ENCODE data around the gene TFEC. TPM values are rescaled to one million over a fixed set of nuclear protein-coding genes. Genes with fewer than 3 reads are reported as not detected.
"Not testable (repeated sequence)": the region's sequence is repeated elsewhere in the genome, so short reads cannot be mapped to it uniquely, and the experiment has no call there.

TFEC gene
- total RNA-seq, result not detected

GRCh38 chr7:116030651-116031276 lies at the start of gene TFEC:
TFEC (minus strand) TSS chr7:116030763; CDS start chr7:115984441, 46,322 bp downstream.
- CTCF ChIA-PET, result interaction anchor here (0.6 kb wide), 1 partner anchor 1798 kb away, joined by 3 read pairs; no protein-coding TSS in a partner anchor
- intact Hi-C loops (cut with DNase I, micrococcal nuclease), result no loop called here
- H3K4me1 Mint-ChIP-seq, result no peaks in the 10 kb centered on the region
- no peaks in the 10 kb centered on the region for H3K36me3 Mint-ChIP-seq (ENCODE audit: low read depth)
- no peak within 1 kb of the TSS for H3K4me3 Mint-ChIP-seq
- POLR2A ChIA-PET, result no interaction called here
- ATAC-seq, result no peak
- H3K9me3 Mint-ChIP-seq (ENCODE audit: low read depth), result no peaks in the 10 kb centered on the region
- no peak for DNase-seq
- peaks cover 13% of the 10 kb centered on the region for H3K27me3 Mint-ChIP-seq
- H3K27ac Mint-ChIP-seq, result no peak within 1 kb of the TSS

- POLR2A ChIA-PET, result no interaction called here
- no peak for DNase-seq
- Mint-ChIP-seq H3K9me3 (ENCODE audit: low read depth) (no peaks in the 10 kb centered on the region), H3K27me3 (no peaks in the 10 kb centered on the region), H3K4me3 (no peak overlapping the region), H3K27ac (no peak overlapping the region), H3K4me1 (no peaks in the 10 kb centered on the region), H3K36me3 (ENCODE audit: low read depth) (no peaks in the 10 kb centered on the region)
- intact Hi-C loops (cut with DNase I, micrococcal nuclease), result no loop called here
- CTCF ChIA-PET, result no interaction called here
- ATAC-seq, result no peak
These were observed 45.0 kb upstream of the TFEC start for GRCh38 chr7:116075351-116076145.

GRCh38 chr7:116071629-116072028 lies 41.1 kb upstream of the TFEC start:
- Mint-ChIP-seq H3K36me3 (ENCODE audit: low read depth) (no peaks in the 10 kb centered on the region), H3K4me3 (no peak overlapping the region), H3K27me3 (no peaks in the 10 kb centered on the region), H3K9me3 (ENCODE audit: low read depth) (no peaks in the 10 kb centered on the region), H3K27ac (no peak overlapping the region), H3K4me1 (no peaks in the 10 kb centered on the region)
- ChIA-PET CTCF (no interaction called here), POLR2A (no interaction called here)
- DNase-seq (no peak), ATAC-seq (no peak)
- intact Hi-C loops (cut with DNase I, micrococcal nuclease), result no loop called here

- H3K9me3 Mint-ChIP-seq (ENCODE audit: low read depth), result no peaks in the 10 kb centered on the region
- DNase-seq (no peak), ATAC-seq (no peak)
- no peak overlapping the region for H3K4me3 Mint-ChIP-seq
- ChIA-PET POLR2A (no interaction called here), CTCF (no interaction called here)
- no peaks in the 10 kb centered on the region for H3K36me3 Mint-ChIP-seq (ENCODE audit: low read depth)
- H3K27me3 Mint-ChIP-seq, result no peaks in the 10 kb centered on the region
- intact Hi-C loops (cut with DNase I, micrococcal nuclease), result no loop called here
- no peaks in the 10 kb centered on the region for H3K4me1 Mint-ChIP-seq
- H3K27ac Mint-ChIP-seq, result no peak overlapping the region
These were observed 33.6 kb upstream of the TFEC start for GRCh38 chr7:116064179-116064578.

GRCh38 chr7:116062666-116063065 lies 32.1 kb upstream of the TFEC start:
- no peaks in the 10 kb centered on the region for H3K9me3 Mint-ChIP-seq (ENCODE audit: low read depth)
- H3K4me3 Mint-ChIP-seq, result no peak overlapping the region
- DNase-seq (no peak), ATAC-seq (no peak)
- intact Hi-C loops (cut with DNase I, micrococcal nuclease), result no loop called here
- no peaks in the 10 kb centered on the region for H3K36me3 Mint-ChIP-seq (ENCODE audit: low read depth)
- no peak overlapping the region for H3K27ac Mint-ChIP-seq
- POLR2A ChIA-PET, result no interaction called here
- H3K27me3 Mint-ChIP-seq, result no peaks in the 10 kb centered on the region
- no peaks in the 10 kb centered on the region for H3K4me1 Mint-ChIP-seq
- CTCF ChIA-PET, result no interaction called here

GRCh38 chr7:116052006-116052405 lies 21.4 kb upstream of the TFEC start:
- ChIA-PET CTCF (no interaction called here), POLR2A (no interaction called here)
- H3K27me3 Mint-ChIP-seq, result no peaks in the 10 kb centered on the region
- H3K36me3 Mint-ChIP-seq (ENCODE audit: low read depth), result no peaks in the 10 kb centered on the region
- ATAC-seq, result no peak
- no peaks in the 10 kb centered on the region for H3K4me1 Mint-ChIP-seq
- intact Hi-C loops (cut with DNase I, micrococcal nuclease), result no loop called here
- no peak overlapping the region for H3K27ac Mint-ChIP-seq
- no peak for DNase-seq
- peaks cover 4% of the 10 kb centered on the region for H3K9me3 Mint-ChIP-seq (ENCODE audit: low read depth)
- H3K4me3 Mint-ChIP-seq, result no peak overlapping the region

GRCh38 chr7:116047261-116047660 lies 16.7 kb upstream of the TFEC start:
- intact Hi-C loops (cut with DNase I, micrococcal nuclease); DNase-seq; CTCF ChIA-PET; H3K4me3 Mint-ChIP-seq; H3K4me1 Mint-ChIP-seq; H3K9me3 Mint-ChIP-seq (ENCODE audit: low read depth); H3K27me3 Mint-ChIP-seq; H3K27ac Mint-ChIP-seq; H3K36me3 Mint-ChIP-seq (ENCODE audit: low read depth); POLR2A ChIA-PET; ATAC-seq: not testable (repeated sequence)

- ATAC-seq (no peak), DNase-seq (no peak)
- ChIA-PET CTCF (no interaction called here), POLR2A (no interaction called here)
- H3K9me3 Mint-ChIP-seq (ENCODE audit: low read depth), result peaks cover 3% of the 10 kb centered on the region
- no peak overlapping the region for H3K27ac Mint-ChIP-seq
- H3K4me3 Mint-ChIP-seq, result no peak overlapping the region
- H3K4me1 Mint-ChIP-seq, result no peaks in the 10 kb centered on the region
- H3K27me3 Mint-ChIP-seq, result no peaks in the 10 kb centered on the region
- no peaks in the 10 kb centered on the region for H3K36me3 Mint-ChIP-seq (ENCODE audit: low read depth)
- intact Hi-C loops (cut with DNase I, micrococcal nuclease), result no loop called here
These were observed 15.0 kb upstream of the TFEC start for GRCh38 chr7:116045532-116045931.

- Mint-ChIP-seq H3K4me3 (no peak overlapping the region), H3K27ac (no peak overlapping the region), H3K9me3 (ENCODE audit: low read depth) (peaks cover 2% of the 10 kb centered on the region), H3K4me1 (no peaks in the 10 kb centered on the region), H3K36me3 (ENCODE audit: low read depth) (no peaks in the 10 kb centered on the region), H3K27me3 (peaks cover 3% of the 10 kb centered on the region)
- intact Hi-C loops (cut with DNase I, micrococcal nuclease), result no loop called here
- no peak for ATAC-seq
- ChIA-PET CTCF (interaction anchor here (1.1 kb wide), 1 partner anchor 43 kb away, joined by 3 read pairs; no protein-coding TSS in a partner anchor), POLR2A (no interaction called here)
- DNase-seq, result no peak
These were observed 11.1 kb upstream of the TFEC start for GRCh38 chr7:116041615-116042014.

- Mint-ChIP-seq H3K36me3 (ENCODE audit: low read depth) (no peaks in the 10 kb centered on the region), H3K4me1 (no peaks in the 10 kb centered on the region), H3K27ac (no peak overlapping the region), H3K4me3 (no peak overlapping the region), H3K9me3 (ENCODE audit: low read depth) (no peaks in the 10 kb centered on the region), H3K27me3 (peaks cover 4% of the 10 kb centered on the region)
- ATAC-seq (no peak), DNase-seq (no peak)
- intact Hi-C loops (cut with DNase I, micrococcal nuclease), result no loop called here
- CTCF ChIA-PET, result no interaction called here
- POLR2A ChIA-PET, result no interaction called here
These were observed 6.8 kb upstream of the TFEC start for GRCh38 chr7:116037401-116037800.

- CTCF ChIA-PET, result no interaction called here
- Mint-ChIP-seq H3K27ac (no peak overlapping the region), H3K36me3 (ENCODE audit: low read depth) (no peaks in the 10 kb centered on the region), H3K9me3 (ENCODE audit: low read depth) (no peaks in the 10 kb centered on the region), H3K4me3 (no peak overlapping the region), H3K4me1 (no peaks in the 10 kb centered on the region), H3K27me3 (peaks cover 9% of the 10 kb centered on the region)
- intact Hi-C loops (cut with DNase I, micrococcal nuclease), result no loop called here
- POLR2A ChIA-PET, result no interaction called here
- ATAC-seq, result no peak
- no peak for DNase-seq
These were observed 3.8 kb upstream of the TFEC start for GRCh38 chr7:116034411-116034810.

GRCh38 chr7:116032886-116033285 lies 2.3 kb upstream of the TFEC start:
- Mint-ChIP-seq H3K4me3 (no peak overlapping the region), H3K27ac (no peak overlapping the region), H3K27me3 (peaks cover 10% of the 10 kb centered on the region), H3K9me3 (ENCODE audit: low read depth) (no peaks in the 10 kb centered on the region), H3K36me3 (ENCODE audit: low read depth) (no peaks in the 10 kb centered on the region), H3K4me1 (no peaks in the 10 kb centered on the region)
- ATAC-seq (no peak), DNase-seq (no peak)
- ChIA-PET POLR2A (no interaction called here), CTCF (no interaction called here)
- intact Hi-C loops (cut with DNase I, micrococcal nuclease), result no loop called here

All from activated CD4-positive, alpha-beta T cell treated with anti-CD3 and anti-CD28 coated beads for 36 hours (primary cell).